Activated naive CD4-positive, alpha-beta T cell (primary cell): ENCODE data around the gene G0S2.

Source experiments
- DNase-seq, 4 experiments: peaks; one replicate each; lab custom pipeline; 2025; lab: John Stamatoyannopoulos, UW

G0S2 gene

GRCh38 chr1:209648931-209649776, 26.1 kb upstream of the G0S2 start:
- no peak for DNase-seq

- DNase-seq, result no peak
Measured at GRCh38 chr1:209650454-209650853, 24.8 kb upstream of the G0S2 start.

GRCh38 chr1:209651138-209651587, 24.0 kb upstream of the G0S2 start:
- DNase-seq, result no peak

GRCh38 chr1:209652121-209652735, 23.0 kb upstream of the G0S2 start, which contains the start of gene LAMB3:
Gene LAMB3, minus strand, starts transcription at chr1:209652425. Its CDS starts 1,481 bp downstream, at chr1:209650944.
- no peak for DNase-seq

GRCh38 chr1:209652873-209653401, 22.3 kb upstream of the G0S2 start:
- DNase-seq, result no peak

- no peak for DNase-seq
Measured at GRCh38 chr1:209653915-209654351, 21.3 kb upstream of the G0S2 start.

- no peak for DNase-seq
Measured at GRCh38 chr1:209655411-209656231, 19.6 kb upstream of the G0S2 start.

- DNase-seq, result no peak
Measured at GRCh38 chr1:209657140-209657879, 17.9 kb upstream of the G0S2 start.

- DNase-seq, result no peak
Measured at GRCh38 chr1:209657918-209658317, 17.3 kb upstream of the G0S2 start.

- DNase-seq, result no peak
Measured at GRCh38 chr1:209659909-209660308, 15.3 kb upstream of the G0S2 start.

GRCh38 chr1:209661071-209661470, 14.1 kb upstream of the G0S2 start:
- no peak for DNase-seq

- DNase-seq, result no peak
Measured at GRCh38 chr1:209662879-209663327, 12.3 kb upstream of the G0S2 start.

GRCh38 chr1:209667103-209667502, 8.1 kb upstream of the G0S2 start:
- DNase-seq, result no peak

GRCh38 chr1:209667708-209668107, 7.5 kb upstream of the G0S2 start:
- no peak for DNase-seq

- no peak for DNase-seq
Measured at GRCh38 chr1:209670441-209671082, 4.7 kb upstream of the G0S2 start.

- DNase-seq, result no peak
Measured at GRCh38 chr1:209672705-209673630, 2.2 kb upstream of the G0S2 start.

- DNase-seq, result no peak
Measured at GRCh38 chr1:209673631-209674417, 1.4 kb upstream of the G0S2 start.

GRCh38 chr1:209675565-209676154, 448 bp downstream of the G0S2 start:
- no peak for DNase-seq
